Retinal pigment epithelial cell (primary cell): Measurements from ENCODE around the gene RCVRN.

Source experiments
- DNase-seq: peaks from one replicate; pipeline ENCODE4 v3.0.0-alpha.2; 2010; ENCODE audit warnings: low read depth
- H3K4me3 ChIP-seq: 2 replicates; pipeline ENCODE4 v1.5.1; 2011; ENCODE audit warnings: mild to moderate bottlenecking, low read length, control low read depth, moderate library complexity
- CTCF ChIP-seq: conservative IDR thresholded peaks from 2 replicates; pipeline ENCODE4 v1.5.1; 2011; ENCODE audit warnings: low read depth, low read length, control low read depth, inconsistent platforms

Gene RCVRN

GRCh38 chr17:9878356-9878755, 26.7 kb downstream of the RCVRN start:
- H3K4me3 ChIP-seq, result no peak overlapping the region
- no peak for TF ChIP-seq CTCF
- DNase-seq, result no peak

- TF ChIP-seq CTCF, result no peak
- H3K4me3 ChIP-seq, result no peak overlapping the region
- DNase-seq, result no peak
Measured at GRCh38 chr17:9875441-9875840, 29.6 kb downstream of the RCVRN start.

- no peak for DNase-seq
- no peak for TF ChIP-seq CTCF
- H3K4me3 ChIP-seq, result no peak overlapping the region
Measured at GRCh38 chr17:9874722-9875121, 30.3 kb downstream of the RCVRN start.

GRCh38 chr17:9872852-9873251, 32.2 kb downstream of the RCVRN start:
- no peak for TF ChIP-seq CTCF
- DNase-seq, result no peak
- H3K4me3 ChIP-seq, result no peak overlapping the region

GRCh38 chr17:9868552-9868951, 36.5 kb downstream of the RCVRN start:
- no peak overlapping the region for H3K4me3 ChIP-seq
- no peak for DNase-seq
- no peak for TF ChIP-seq CTCF

GRCh38 chr17:9865586-9865985, 39.5 kb downstream of the RCVRN start:
- DNase-seq, result no peak

GRCh38 chr17:9862949-9863348, 42.1 kb downstream of the RCVRN start:
- no peak for DNase-seq
- no peak for TF ChIP-seq CTCF
- no peak overlapping the region for H3K4me3 ChIP-seq

More at GRCh38 chr17:9865586-9865985, 39.5 kb downstream of the RCVRN start:
- no peak overlapping the region for H3K4me3 ChIP-seq
- TF ChIP-seq CTCF, result no peak
